Spleen (tissue), 7 donors: ENCODE results near the gene MORF4L2.

Source experiments
- POLR2AphosphoS5 ChIP-seq, 3 donors: sonication (generic); formaldehyde crosslinking; IDR thresholded peaks; one replicate each; pipeline ENCODE4 v1.5.1; 2017; ENCODE audit warnings: antibody characterized with exemption in 3 of 3
- TF ChIP-seq, protein P1 (sequence below), 11 experiments: fragments of 200-600 bp in 7 of 11; fragments of 450-650 bp in 4 of 11; sonication (generic) in 4 of 11; IDR thresholded peaks in 8 of 11; conservative IDR thresholded peaks in 3 of 11; 1 replicate in 7 of 11; 2 replicates in 4 of 11; pipeline versions ENCODE4 v1.4.0 to v1.8.0; 2016 to 2021; ENCODE audit warnings: antibody characterized with exemption in 11 of 11, inconsistent platforms in 4 of 11, mild to moderate bottlenecking in 1 of 11
- donor health status: DM: no; HTN: no; CAD: no; lungs with moderate emphysema.
- donor health status: DM: no; HTN: no; CAD: no.
- donor health status: DM: no; HTN: no; CAD: no.

DNA sequence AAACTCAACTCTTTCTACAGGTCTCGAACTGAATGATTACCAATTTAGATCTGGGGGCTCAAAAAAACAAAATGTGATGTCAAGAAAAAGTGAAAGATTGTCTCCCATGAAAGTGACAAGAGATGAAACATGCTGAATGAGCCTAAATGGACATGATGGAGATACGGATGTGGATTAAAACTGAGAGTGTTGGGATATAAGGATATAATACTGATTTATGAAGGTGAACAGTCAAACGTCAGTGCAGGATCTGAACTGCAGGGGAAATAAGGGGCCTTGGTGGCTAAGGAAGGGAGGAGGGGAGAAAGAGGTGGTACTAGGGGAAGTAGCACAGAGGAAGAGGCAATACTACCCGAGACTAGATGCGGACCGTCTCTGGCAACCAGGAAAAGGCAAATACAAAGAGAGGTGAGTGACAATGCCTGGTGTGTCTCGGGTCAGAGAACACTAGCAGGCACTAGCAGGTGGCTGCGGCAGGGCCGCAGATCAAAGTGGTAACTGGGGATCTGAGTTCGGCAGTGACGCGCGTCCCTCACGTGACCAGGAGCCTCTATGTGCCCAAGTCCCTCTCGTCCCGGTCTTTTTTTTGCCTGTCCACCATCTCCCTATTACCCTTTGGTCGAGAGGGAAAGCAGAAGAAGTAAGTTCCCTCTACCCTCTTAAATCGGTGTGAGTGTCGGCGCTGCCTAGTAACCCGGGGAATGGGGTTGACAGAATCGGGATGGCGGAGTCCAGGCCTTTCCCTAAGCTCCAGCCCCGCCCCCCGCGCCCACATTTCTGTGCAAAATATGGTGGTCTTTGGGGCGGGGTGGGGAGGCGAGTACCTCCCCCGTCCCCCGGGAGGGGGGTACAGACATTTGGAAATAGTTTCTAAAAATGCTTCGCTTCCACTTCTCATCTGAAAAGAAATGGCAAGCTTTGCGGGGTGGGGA lies 57.8 kb downstream of the MORF4L2 start, which contains the start of gene TCEAL1:
- peak in 2 of 3 donors; percentile 53 to 62 for TF ChIP-seq POLR2AphosphoS5 (IDR thresholded peaks at IDR 0.05)
- TF ChIP-seq, protein P1, sequence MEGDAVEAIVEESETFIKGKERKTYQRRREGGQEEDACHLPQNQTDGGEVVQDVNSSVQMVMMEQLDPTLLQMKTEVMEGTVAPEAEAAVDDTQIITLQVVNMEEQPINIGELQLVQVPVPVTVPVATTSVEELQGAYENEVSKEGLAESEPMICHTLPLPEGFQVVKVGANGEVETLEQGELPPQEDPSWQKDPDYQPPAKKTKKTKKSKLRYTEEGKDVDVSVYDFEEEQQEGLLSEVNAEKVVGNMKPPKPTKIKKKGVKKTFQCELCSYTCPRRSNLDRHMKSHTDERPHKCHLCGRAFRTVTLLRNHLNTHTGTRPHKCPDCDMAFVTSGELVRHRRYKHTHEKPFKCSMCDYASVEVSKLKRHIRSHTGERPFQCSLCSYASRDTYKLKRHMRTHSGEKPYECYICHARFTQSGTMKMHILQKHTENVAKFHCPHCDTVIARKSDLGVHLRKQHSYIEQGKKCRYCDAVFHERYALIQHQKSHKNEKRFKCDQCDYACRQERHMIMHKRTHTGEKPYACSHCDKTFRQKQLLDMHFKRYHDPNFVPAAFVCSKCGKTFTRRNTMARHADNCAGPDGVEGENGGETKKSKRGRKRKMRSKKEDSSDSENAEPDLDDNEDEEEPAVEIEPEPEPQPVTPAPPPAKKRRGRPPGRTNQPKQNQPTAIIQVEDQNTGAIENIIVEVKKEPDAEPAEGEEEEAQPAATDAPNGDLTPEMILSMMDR (IDR thresholded peaks at IDR 0.05 in 8 of 11, conservative IDR thresholded peaks at IDR 0.05 in 3 of 11) = peak in 2 of 11 experiments; percentile 6 to 23
